GM23338 (cell line): Measurements from ENCODE around the gene CIRBP. TPM values are rescaled to one million over a fixed set of nuclear protein-coding genes. Genes with fewer than 3 reads are reported as not detected.

ENCODE experiments used
- ATAC-seq: fragments of 200-7000 bp; cut with Tn5 transposase; 3 replicates; pipeline ENCODE4 v1.9.1; 2020
- DNase-seq: peaks from one replicate; pipeline ENCODE4 v3.0.0-alpha.2; 2015; ENCODE audit warnings: low spot score
- H2AFZ ChIP-seq: fragments of 200-600 bp; sonication (generic); 2 replicates; pipeline ENCODE4 v1.8.0; 2016; ENCODE audit warnings: antibody characterized with exemption, mild to moderate bottlenecking, moderate library complexity
- H3F3A ChIP-seq: fragments of 200-600 bp; sonication (generic); replicated peaks from 2 replicates; pipeline ENCODE4 v1.8.0; 2017; ENCODE audit warnings: antibody characterized with exemption, mixed run types, low read depth
- H3K27ac ChIP-seq: fragments of 200-600 bp; sonication (generic); 2 replicates; pipeline ENCODE4 v1.6.1; 2016; ENCODE audit warnings: low read depth
- H3K27me3 ChIP-seq: fragments of 200-600 bp; sonication (generic); 2 replicates; pipeline ENCODE4 v1.8.0; 2016; ENCODE audit warnings: mild to moderate bottlenecking, mixed run types, moderate library complexity; ENCODE audit not compliant: insufficient read depth
- H3K36me3 ChIP-seq: fragments of 200-600 bp; sonication (generic); 2 replicates; pipeline ENCODE4 v1.8.0; 2016; ENCODE audit warnings: mild to moderate bottlenecking; ENCODE audit not compliant: insufficient read depth
- H3K4me1 ChIP-seq: fragments of 200-600 bp; sonication (generic); 2 replicates; pipeline ENCODE4 v1.8.0; 2016; ENCODE audit warnings: mild to moderate bottlenecking, moderate library complexity; ENCODE audit not compliant: insufficient read depth
- H3K4me2 ChIP-seq: fragments of 200-600 bp; sonication (generic); 2 replicates; pipeline ENCODE4 v1.7.1; 2017; ENCODE audit warnings: mixed run types
- H3K4me3 ChIP-seq: fragments of 200-600 bp; sonication (generic); 2 replicates; pipeline ENCODE4 v1.6.1; 2016; ENCODE audit warnings: mixed run types
- H3K79me2 ChIP-seq: fragments of 200-600 bp; sonication (generic); replicated peaks from 2 replicates; pipeline ENCODE4 v1.8.0; 2017; ENCODE audit warnings: mild to moderate bottlenecking; ENCODE audit not compliant: insufficient read depth
- H3K9me2 ChIP-seq: fragments of 200-600 bp; sonication (generic); 2 replicates; pipeline ENCODE4 v1.8.0; 2017; ENCODE audit not compliant: insufficient read depth
- H4K20me1 ChIP-seq: fragments of 200-600 bp; sonication (generic); replicated peaks from 2 replicates; pipeline ENCODE4 v1.8.0; 2017; ENCODE audit warnings: mild to moderate bottlenecking; ENCODE audit not compliant: insufficient read depth
- H3K27ac Mint-ChIP-seq: 2 replicates; pipeline ENCODE4 v1.8.0; 2020; ENCODE audit warnings: inconsistent platforms, mild to moderate bottlenecking, moderate library complexity, mixed read lengths
- H3K27me3 Mint-ChIP-seq: 3 replicates; pipeline ENCODE4 v1.8.0; 2022; ENCODE audit warnings: low read depth, mild to moderate bottlenecking, moderate library complexity, mixed read lengths, inconsistent platforms; ENCODE audit not compliant: insufficient read depth, poor library complexity
- H3K36me3 Mint-ChIP-seq: 3 replicates; pipeline ENCODE4 v1.8.0; 2021; ENCODE audit warnings: low read depth, mild to moderate bottlenecking, inconsistent platforms, moderate library complexity, mixed read lengths
- H3K4me1 Mint-ChIP-seq: 3 replicates; pipeline ENCODE4 v1.8.0; 2020; ENCODE audit warnings: mild to moderate bottlenecking, inconsistent platforms, mixed read lengths
- H3K4me3 Mint-ChIP-seq: 3 replicates; pipeline ENCODE4 v1.8.0; 2021; ENCODE audit warnings: moderate library complexity, mild to moderate bottlenecking, inconsistent platforms, mixed read lengths
- H3K9me3 Mint-ChIP-seq: 3 replicates; pipeline ENCODE4 v1.8.0; 2020; ENCODE audit warnings: moderate library complexity, mild to moderate bottlenecking, inconsistent platforms, mixed read lengths
- CREB1 ChIP-seq: fragments of 250-450 bp; sonication (Bioruptor Pico); IDR thresholded peaks from 2 replicates; pipeline ENCODE4 v1.5.0; 2020; ENCODE audit warnings: low read depth, mild to moderate bottlenecking, moderate library complexity
- CTCF ChIP-seq, 2 experiments: fragments of 200-600 bp in 1 of 2; sonication (generic) in 1 of 2; conservative IDR thresholded peaks; 2 replicates each; pipeline versions ENCODE4 v1.5.1 to v1.6.1; 2016 to 2017; ENCODE audit warnings: antibody characterized with exemption in 2 of 2, low read depth in 2 of 2, mild to moderate bottlenecking in 2 of 2, moderate library complexity in 1 of 2
- EZH2 ChIP-seq: fragments of 200-600 bp; sonication (generic); IDR thresholded peaks from one replicate; pipeline ENCODE4 v1.8.0; 2017; ENCODE audit warnings: antibody characterized with exemption, mild to moderate bottlenecking, low read depth; ENCODE audit not compliant: unreplicated experiment
- EZH2phosphoT487 ChIP-seq: fragments of 200-600 bp; sonication (generic); IDR thresholded peaks from one replicate; pipeline ENCODE4 v1.8.1; 2018; ENCODE audit warnings: antibody characterized with exemption; ENCODE audit not compliant: unreplicated experiment
- JUNB ChIP-seq: IDR thresholded peaks from one replicate; pipeline ENCODE4 v1.6.1; 2016; ENCODE audit warnings: antibody characterized with exemption; ENCODE audit not compliant: unreplicated experiment
- NANOG ChIP-seq: IDR thresholded peaks from 2 replicates; pipeline ENCODE4 v1.6.1; 2016; ENCODE audit warnings: antibody characterized with exemption, borderline replicate concordance
- POLR2AphosphoS5 ChIP-seq: IDR thresholded peaks from 2 replicates; pipeline ENCODE4 v1.6.1; 2016; ENCODE audit warnings: antibody characterized with exemption, low read depth
- STAT1 ChIP-seq: IDR thresholded peaks from one replicate; pipeline ENCODE4 v1.6.1; 2016; ENCODE audit warnings: antibody characterized with exemption; ENCODE audit not compliant: unreplicated experiment
- ZNF114 ChIP-seq: fragments of 250-450 bp; sonication (Bioruptor Pico); IDR thresholded peaks from 2 replicates; pipeline ENCODE4 v1.5.0; 2020; ENCODE audit warnings: mild to moderate bottlenecking, moderate library complexity
- ZNF331 ChIP-seq: fragments of 250-450 bp; sonication (Bioruptor Pico); IDR thresholded peaks from 2 replicates; pipeline ENCODE4 v1.5.0; 2020; ENCODE audit warnings: low read depth, mild to moderate bottlenecking, moderate library complexity
- polyA plus RNA-seq: library from polyadenylated mRNA; unstranded; fragments of >200 nt; fragmentation: Nextera tagmentation; extraction: Ambion mirVana; gene quantifications from 2 replicates; pipeline ENCODE4 v1.2.1, GENCODE V29; 2016
- total RNA-seq: library from RNA; depleted of rRNA; stranded (reverse); fragments of >200 nt; shearing (Covaris generic); gene quantifications from 2 replicates; pipeline ENCODE4 v1.2.3, GENCODE V29; 2014
- TF ChIP-seq, protein P1 (sequence below): IDR thresholded peaks from one replicate; pipeline ENCODE4 v1.6.1; 2018; ENCODE audit warnings: antibody characterized with exemption; ENCODE audit not compliant: unreplicated experiment
- TF ChIP-seq, protein P2 (sequence below): fragments of 250-450 bp; sonication (Bioruptor Pico); IDR thresholded peaks from 2 replicates; pipeline ENCODE4 v1.5.0; 2020; ENCODE audit warnings: mild to moderate bottlenecking, moderate library complexity

CIRBP gene
- total and polyA plus RNA-seq, 2 experiments from 2014 or later: 153 to 202 TPM

- Histone ChIP-seq H3F3A (peaks cover 5% of the 10 kb centered on the region; the same call in 1 of the 2 replicates), H3K27ac (no peak overlapping the region), H3K79me2 (no peaks in the 10 kb centered on the region), H3K4me3 (peak overlapping the region; percentile 64), H3K4me1 (no peaks in the 10 kb centered on the region), H3K36me3 (no peaks in the 10 kb centered on the region), H4K20me1 (no peaks in the 10 kb centered on the region), H3K4me2 (peak overlapping the region; percentile 90), H2AFZ (peak overlapping the region; percentile 83), H3K27me3 (peaks cover 4% of the 10 kb centered on the region; the same call in 1 of the 2 replicates), H3K9me2 (no peaks in the 10 kb centered on the region)
- Mint-ChIP-seq H3K9me3 (no peaks in the 10 kb centered on the region), H3K27me3 (peaks cover 7% of the 10 kb centered on the region), H3K4me3 (peak overlapping the region; percentile 70), H3K4me1 (peaks cover 2% of the 10 kb centered on the region; the same call in 1 of the 3 replicates), H3K27ac (no peak overlapping the region), H3K36me3 (no peaks in the 10 kb centered on the region)
- TF ChIP-seq CREB1 (CRISPR knock-in tag) (no peak), CTCF (conservative IDR thresholded peaks at IDR 0.05; ENCODE audit: low read depth in 2 of 2) (no peak), ZNF331 (CRISPR knock-in tag) (no peak), POLR2AphosphoS5 (no peak), NANOG (no peak), JUNB (no peak), STAT1 (no peak), ZNF114 (no peak), EZH2phosphoT487 (no peak), EZH2 (no peak)
- TF ChIP-seq, protein P1, sequence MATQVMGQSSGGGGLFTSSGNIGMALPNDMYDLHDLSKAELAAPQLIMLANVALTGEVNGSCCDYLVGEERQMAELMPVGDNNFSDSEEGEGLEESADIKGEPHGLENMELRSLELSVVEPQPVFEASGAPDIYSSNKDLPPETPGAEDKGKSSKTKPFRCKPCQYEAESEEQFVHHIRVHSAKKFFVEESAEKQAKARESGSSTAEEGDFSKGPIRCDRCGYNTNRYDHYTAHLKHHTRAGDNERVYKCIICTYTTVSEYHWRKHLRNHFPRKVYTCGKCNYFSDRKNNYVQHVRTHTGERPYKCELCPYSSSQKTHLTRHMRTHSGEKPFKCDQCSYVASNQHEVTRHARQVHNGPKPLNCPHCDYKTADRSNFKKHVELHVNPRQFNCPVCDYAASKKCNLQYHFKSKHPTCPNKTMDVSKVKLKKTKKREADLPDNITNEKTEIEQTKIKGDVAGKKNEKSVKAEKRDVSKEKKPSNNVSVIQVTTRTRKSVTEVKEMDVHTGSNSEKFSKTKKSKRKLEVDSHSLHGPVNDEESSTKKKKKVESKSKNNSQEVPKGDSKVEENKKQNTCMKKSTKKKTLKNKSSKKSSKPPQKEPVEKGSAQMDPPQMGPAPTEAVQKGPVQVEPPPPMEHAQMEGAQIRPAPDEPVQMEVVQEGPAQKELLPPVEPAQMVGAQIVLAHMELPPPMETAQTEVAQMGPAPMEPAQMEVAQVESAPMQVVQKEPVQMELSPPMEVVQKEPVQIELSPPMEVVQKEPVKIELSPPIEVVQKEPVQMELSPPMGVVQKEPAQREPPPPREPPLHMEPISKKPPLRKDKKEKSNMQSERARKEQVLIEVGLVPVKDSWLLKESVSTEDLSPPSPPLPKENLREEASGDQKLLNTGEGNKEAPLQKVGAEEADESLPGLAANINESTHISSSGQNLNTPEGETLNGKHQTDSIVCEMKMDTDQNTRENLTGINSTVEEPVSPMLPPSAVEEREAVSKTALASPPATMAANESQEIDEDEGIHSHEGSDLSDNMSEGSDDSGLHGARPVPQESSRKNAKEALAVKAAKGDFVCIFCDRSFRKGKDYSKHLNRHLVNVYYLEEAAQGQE: no peak
- TF ChIP-seq, protein P2, sequence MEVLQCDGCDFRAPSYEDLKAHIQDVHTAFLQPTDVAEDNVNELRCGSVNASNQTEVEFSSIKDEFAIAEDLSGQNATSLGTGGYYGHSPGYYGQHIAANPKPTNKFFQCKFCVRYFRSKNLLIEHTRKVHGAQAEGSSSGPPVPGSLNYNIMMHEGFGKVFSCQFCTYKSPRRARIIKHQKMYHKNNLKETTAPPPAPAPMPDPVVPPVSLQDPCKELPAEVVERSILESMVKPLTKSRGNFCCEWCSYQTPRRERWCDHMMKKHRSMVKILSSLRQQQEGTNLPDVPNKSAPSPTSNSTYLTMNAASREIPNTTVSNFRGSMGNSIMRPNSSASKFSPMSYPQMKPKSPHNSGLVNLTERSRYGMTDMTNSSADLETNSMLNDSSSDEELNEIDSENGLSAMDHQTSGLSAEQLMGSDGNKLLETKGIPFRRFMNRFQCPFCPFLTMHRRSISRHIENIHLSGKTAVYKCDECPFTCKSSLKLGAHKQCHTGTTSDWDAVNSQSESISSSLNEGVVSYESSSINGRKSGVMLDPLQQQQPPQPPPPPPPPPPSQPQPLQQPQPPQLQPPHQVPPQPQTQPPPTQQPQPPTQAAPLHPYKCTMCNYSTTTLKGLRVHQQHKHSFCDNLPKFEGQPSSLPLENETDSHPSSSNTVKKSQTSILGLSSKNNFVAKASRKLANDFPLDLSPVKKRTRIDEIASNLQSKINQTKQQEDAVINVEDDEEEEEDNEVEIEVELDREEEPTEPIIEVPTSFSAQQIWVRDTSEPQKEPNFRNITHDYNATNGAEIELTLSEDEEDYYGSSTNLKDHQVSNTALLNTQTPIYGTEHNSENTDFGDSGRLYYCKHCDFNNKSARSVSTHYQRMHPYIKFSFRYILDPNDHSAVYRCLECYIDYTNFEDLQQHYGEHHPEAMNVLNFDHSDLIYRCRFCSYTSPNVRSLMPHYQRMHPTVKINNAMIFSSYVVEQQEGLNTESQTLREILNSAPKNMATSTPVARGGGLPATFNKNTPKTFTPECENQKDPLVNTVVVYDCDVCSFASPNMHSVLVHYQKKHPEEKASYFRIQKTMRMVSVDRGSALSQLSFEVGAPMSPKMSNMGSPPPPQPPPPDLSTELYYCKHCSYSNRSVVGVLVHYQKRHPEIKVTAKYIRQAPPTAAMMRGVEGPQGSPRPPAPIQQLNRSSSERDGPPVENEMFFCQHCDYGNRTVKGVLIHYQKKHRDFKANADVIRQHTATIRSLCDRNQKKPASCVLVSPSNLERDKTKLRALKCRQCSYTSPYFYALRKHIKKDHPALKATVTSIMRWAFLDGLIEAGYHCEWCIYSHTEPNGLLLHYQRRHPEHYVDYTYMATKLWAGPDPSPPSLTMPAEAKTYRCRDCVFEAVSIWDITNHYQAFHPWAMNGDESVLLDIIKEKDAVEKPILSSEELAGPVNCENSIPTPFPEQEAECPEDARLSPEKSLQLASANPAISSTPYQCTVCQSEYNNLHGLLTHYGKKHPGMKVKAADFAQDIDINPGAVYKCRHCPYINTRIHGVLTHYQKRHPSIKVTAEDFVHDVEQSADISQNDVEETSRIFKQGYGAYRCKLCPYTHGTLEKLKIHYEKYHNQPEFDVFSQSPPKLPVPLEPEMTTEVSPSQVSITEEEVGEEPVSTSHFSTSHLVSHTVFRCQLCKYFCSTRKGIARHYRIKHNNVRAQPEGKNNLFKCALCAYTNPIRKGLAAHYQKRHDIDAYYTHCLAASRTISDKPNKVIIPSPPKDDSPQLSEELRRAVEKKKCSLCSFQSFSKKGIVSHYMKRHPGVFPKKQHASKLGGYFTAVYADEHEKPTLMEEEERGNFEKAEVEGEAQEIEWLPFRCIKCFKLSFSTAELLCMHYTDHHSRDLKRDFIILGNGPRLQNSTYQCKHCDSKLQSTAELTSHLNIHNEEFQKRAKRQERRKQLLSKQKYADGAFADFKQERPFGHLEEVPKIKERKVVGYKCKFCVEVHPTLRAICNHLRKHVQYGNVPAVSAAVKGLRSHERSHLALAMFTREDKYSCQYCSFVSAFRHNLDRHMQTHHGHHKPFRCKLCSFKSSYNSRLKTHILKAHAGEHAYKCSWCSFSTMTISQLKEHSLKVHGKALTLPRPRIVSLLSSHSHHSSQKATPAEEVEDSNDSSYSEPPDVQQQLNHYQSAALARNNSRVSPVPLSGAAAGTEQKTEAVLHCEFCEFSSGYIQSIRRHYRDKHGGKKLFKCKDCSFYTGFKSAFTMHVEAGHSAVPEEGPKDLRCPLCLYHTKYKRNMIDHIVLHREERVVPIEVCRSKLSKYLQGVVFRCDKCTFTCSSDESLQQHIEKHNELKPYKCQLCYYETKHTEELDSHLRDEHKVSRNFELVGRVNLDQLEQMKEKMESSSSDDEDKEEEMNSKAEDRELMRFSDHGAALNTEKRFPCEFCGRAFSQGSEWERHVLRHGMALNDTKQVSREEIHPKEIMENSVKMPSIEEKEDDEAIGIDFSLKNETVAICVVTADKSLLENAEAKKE (CRISPR knock-in tag): no peak
- DNase-seq (peak; percentile 65), ATAC-seq (peak; percentile 67)
Observed at GRCh38 chr19:1295169-1296012, 26.3 kb downstream of the CIRBP start.
